Ovary (tissue), 9 donors: Measurements from ENCODE around the gene SOX5. TPM values are rescaled to one million over a fixed set of nuclear protein-coding genes. Genes with fewer than 3 reads are reported as not detected.

Source experiments
- DNase-seq, 5 donors: peaks; one replicate each; pipeline ENCODE4 v3.0.0-alpha.2; 2019 to 2020
- H3K27ac ChIP-seq, 2 donors: fragments of 200-600 bp; one replicate each; pipeline versions ENCODE4 v1.5.1 to v1.8.0; 2019 to 2022
- H3K27me3 ChIP-seq: fragments of 200-600 bp; one replicate; pipeline ENCODE4 v1.8.0; 2022
- H3K36me3 ChIP-seq: fragments of 200-600 bp; sonication (generic); one replicate; pipeline ENCODE4 v1.5.1; 2019
- H3K4me1 ChIP-seq: one replicate; pipeline ENCODE4 v1.8.1; 2013; ENCODE audit warnings: mild to moderate bottlenecking, moderate library complexity; ENCODE audit not compliant: insufficient read depth
- H3K4me3 ChIP-seq: fragments of 200-600 bp; sonication (generic); one replicate; pipeline ENCODE4 v1.5.1; 2017
- H3K9me3 ChIP-seq, 2 donors: fragments of 200-600 bp in 1 of 2; sonication (generic) in 1 of 2; one replicate each; pipeline versions ENCODE4 v1.5.1 to v1.8.1; 2013 to 2019; ENCODE audit warnings: mild to moderate bottlenecking in 1 of 2, moderate library complexity in 1 of 2
- EP300 ChIP-seq: sonication (generic); formaldehyde crosslinking; IDR thresholded peaks from one replicate; pipeline ENCODE4 v1.6.1; 2017; ENCODE audit warnings: antibody characterized with exemption
- POLR2A ChIP-seq: fragments of 450-650 bp; IDR thresholded peaks from one replicate; pipeline ENCODE4 v1.6.1; 2017; ENCODE audit warnings: antibody characterized with exemption, mild to moderate bottlenecking, moderate library complexity
- WGBS, 3 donors: extraction: QIAGEN DNeasy Blood & Tissue Kit in 1 of 3; methylation state at CpG; one replicate each; pipeline versions ENCODE4 v1.1.5 to v1.1.7; 2013 to 2017; 5-methylcytosine and 5-hydroxymethylcytosine counted together
- intact Hi-C, 4 donors: fragments of 100-400 bp; cut with DNase I; formaldehyde crosslinking; loops; one replicate each; pipeline versions ENCODE4 v1.11.0 to v1.15.1; 2022 to 2023
- polyA plus RNA-seq, 2 donors: library from polyadenylated mRNA; stranded (reverse); fragments of 200-250 nt in 1 of 2; fragments of 350-450 nt in 1 of 2; fragmentation: Illumina TruSeq in 1 of 2; extraction: RNeasy Lipid Tissue Mini Kit (QIAGEN cat#74804) in 1 of 2; gene quantifications; one replicate each; pipeline ENCODE4 v1.2.3, GENCODE V29; 2013 to 2014
- total RNA-seq, 7 donors: library from RNA; depleted of rRNA in 2 of 7; stranded (reverse); fragments of >200 nt in 2 of 7; fragmentation: NEBNext Ultra II Directional in 3 of 7; extraction: Animal tissue kit (Norgen Biotek cat#: 25700) in 3 of 7; gene quantifications; one replicate each; pipeline versions ENCODE4 v1.1.0 to v1.2.4, GENCODE V29; 2016 to 2023
- TF ChIP-seq, protein P1 (sequence below), 3 donors: fragments of 450-650 bp in 2 of 3; fragments of 200-600 bp in 1 of 3; IDR thresholded peaks; one replicate each; pipeline versions ENCODE4 v1.5.1 to v1.8.0; 2016 to 2022; ENCODE audit warnings: antibody characterized with exemption in 3 of 3, mild to moderate bottlenecking in 1 of 3
- donor health status: DM: no; HTN: no; CAD: no; lungs with moderate emphysema.
- donor health status: DM: no; HTN: no; CAD: no.
- donor health status: Bipolar disorder and iron deficiency.
- donor health status: DM: yes; HTN: yes; CAD: no.
- donor health status: DM: no; HTN: no; CAD: no.
- donor health status: DM: yes; HTN: yes; CAD: no.

Gene SOX5
- total and polyA plus RNA-seq, 9 donors = 5.7 to 33.7 (median 21.4) TPM

GRCh38 chr12:23560611-23561010, 388.9 kb downstream of the SOX5 start:
- Histone ChIP-seq H3K27ac (no peak overlapping the region), H3K4me3 (no peak overlapping the region), H3K9me3 (no peaks in the 10 kb centered on the region), H3K4me1 (peaks cover 1% of the 10 kb centered on the region), H3K36me3 (no peaks in the 10 kb centered on the region), H3K27me3 (no peaks in the 10 kb centered on the region)
- WGBS, 3 donors = 91 to 96% (median 95%) methylated on average over 2 of the region's 2 CpGs
- DNase-seq = no peak
- intact Hi-C loops = no loop called here
- TF ChIP-seq POLR2A (no peak), EP300 (no peak)
- TF ChIP-seq, protein P1, sequence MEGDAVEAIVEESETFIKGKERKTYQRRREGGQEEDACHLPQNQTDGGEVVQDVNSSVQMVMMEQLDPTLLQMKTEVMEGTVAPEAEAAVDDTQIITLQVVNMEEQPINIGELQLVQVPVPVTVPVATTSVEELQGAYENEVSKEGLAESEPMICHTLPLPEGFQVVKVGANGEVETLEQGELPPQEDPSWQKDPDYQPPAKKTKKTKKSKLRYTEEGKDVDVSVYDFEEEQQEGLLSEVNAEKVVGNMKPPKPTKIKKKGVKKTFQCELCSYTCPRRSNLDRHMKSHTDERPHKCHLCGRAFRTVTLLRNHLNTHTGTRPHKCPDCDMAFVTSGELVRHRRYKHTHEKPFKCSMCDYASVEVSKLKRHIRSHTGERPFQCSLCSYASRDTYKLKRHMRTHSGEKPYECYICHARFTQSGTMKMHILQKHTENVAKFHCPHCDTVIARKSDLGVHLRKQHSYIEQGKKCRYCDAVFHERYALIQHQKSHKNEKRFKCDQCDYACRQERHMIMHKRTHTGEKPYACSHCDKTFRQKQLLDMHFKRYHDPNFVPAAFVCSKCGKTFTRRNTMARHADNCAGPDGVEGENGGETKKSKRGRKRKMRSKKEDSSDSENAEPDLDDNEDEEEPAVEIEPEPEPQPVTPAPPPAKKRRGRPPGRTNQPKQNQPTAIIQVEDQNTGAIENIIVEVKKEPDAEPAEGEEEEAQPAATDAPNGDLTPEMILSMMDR (IDR thresholded peaks at IDR 0.05) = no peak

- Histone ChIP-seq H3K27me3 (no peaks in the 10 kb centered on the region), H3K4me1 (peaks cover under 1% of the 10 kb centered on the region), H3K4me3 (no peak overlapping the region), H3K9me3 (no peaks in the 10 kb centered on the region), H3K36me3 (no peaks in the 10 kb centered on the region), H3K27ac (no peak overlapping the region)
- 82 to 91% (median 88%) methylated on average over 2 of the region's 2 CpGs for WGBS, 3 donors
- TF ChIP-seq EP300 (no peak), POLR2A (no peak)
- TF ChIP-seq, protein P1 (IDR thresholded peaks at IDR 0.05) = no peak
- intact Hi-C loops = no loop called here
- no peak for DNase-seq
Measured at GRCh38 chr12:23559268-23559753, 390.2 kb downstream of the SOX5 start.

GRCh38 chr12:23556661-23557060, 392.8 kb downstream of the SOX5 start:
- H3K4me3 ChIP-seq = no peak overlapping the region
- intact Hi-C loops = no loop called here
- no peak for DNase-seq
- no peaks in the 10 kb centered on the region for H3K9me3 ChIP-seq
- 94 to 95% (median 94%) methylated on average over 5 of the region's 5 CpGs for WGBS, 3 donors
- H3K27me3 ChIP-seq = no peaks in the 10 kb centered on the region
- H3K4me1 ChIP-seq = no peaks in the 10 kb centered on the region
- no peaks in the 10 kb centered on the region for H3K36me3 ChIP-seq
- TF ChIP-seq, protein P1 (IDR thresholded peaks at IDR 0.05) = no peak
- H3K27ac ChIP-seq = no peak overlapping the region

DNA sequence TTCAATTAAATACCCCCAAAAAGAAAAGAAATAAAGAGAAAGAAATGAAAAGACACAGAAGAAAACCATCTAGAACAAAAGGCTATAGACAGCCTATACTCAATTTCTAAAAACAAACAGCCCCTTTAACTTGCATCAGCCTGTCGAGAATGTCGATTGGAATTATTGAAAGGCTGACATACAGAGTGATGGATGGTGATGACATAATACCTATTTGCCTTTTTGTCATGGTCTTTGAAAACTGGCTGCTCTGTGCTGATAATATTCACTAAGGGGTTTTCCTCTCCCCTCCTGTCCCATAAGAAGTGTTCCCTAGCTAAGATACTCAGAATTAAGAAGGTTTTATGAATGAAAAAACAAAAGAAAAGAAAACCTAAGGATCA, 393.7 kb downstream of the SOX5 start:
- no peak for DNase-seq
- no peak overlapping the region for H3K4me3 ChIP-seq
- intact Hi-C loops = no loop called here
- TF ChIP-seq EP300 (no peak), POLR2A (no peak)
- TF ChIP-seq, protein P1 (IDR thresholded peaks at IDR 0.05) = no peak
- H3K9me3 ChIP-seq = no peaks in the 10 kb centered on the region
- 85 to 94% (median 86%) methylated on average over 2 of the region's 2 CpGs for WGBS, 3 donors
- H3K27ac ChIP-seq = no peak overlapping the region
- no peaks in the 10 kb centered on the region for H3K36me3 ChIP-seq
- H3K4me1 ChIP-seq = no peaks in the 10 kb centered on the region
- no peaks in the 10 kb centered on the region for H3K27me3 ChIP-seq
